DMS 273 (cell line): ENCODE results near the gene TMPRSS2.
"Not testable (repeated sequence)": the region's sequence is repeated elsewhere in the genome, so short reads cannot be mapped to it uniquely, and the experiment has no call there.

Source experiments
- DNase-seq: peaks from one replicate; lab custom pipeline; 2025; ENCODE audit not compliant: unreplicated experiment; lab: John Stamatoyannopoulos, UW

Gene TMPRSS2

GRCh38 chr21:41428311-41428710, 79.6 kb downstream of the TMPRSS2 start:
- DNase-seq = no peak

- DNase-seq = no peak
Observed at GRCh38 chr21:41427556-41427955, 80.4 kb downstream of the TMPRSS2 start.

GRCh38 chr21:41426676-41427404, 81.1 kb downstream of the TMPRSS2 start:
- DNase-seq = no peak

- peak; percentile 45 for DNase-seq
Observed at GRCh38 chr21:41425954-41426675, 81.8 kb downstream of the TMPRSS2 start, which contains the start of gene MX1. TSS of gene MX1 (plus strand) at chr21:41426239. CDS start at chr21:41432071, 5,832 bp downstream.

GRCh38 chr21:41425588-41425953, 82.4 kb downstream of the TMPRSS2 start:
- DNase-seq = no peak

- DNase-seq = not testable (repeated sequence)
Observed at GRCh38 chr21:41423305-41423636, 84.7 kb downstream of the TMPRSS2 start.

GRCh38 chr21:41422546-41423304, 85.2 kb downstream of the TMPRSS2 start:
- no peak for DNase-seq

GRCh38 chr21:41420998-41421397, 87.0 kb downstream of the TMPRSS2 start:
- not testable (repeated sequence) for DNase-seq

GRCh38 chr21:41419921-41420862, 87.8 kb downstream of the TMPRSS2 start:
- peak; percentile 86 for DNase-seq

- DNase-seq = no peak
Observed at GRCh38 chr21:41418956-41419680, 88.8 kb downstream of the TMPRSS2 start.

GRCh38 chr21:41418393-41418792, 89.6 kb downstream of the TMPRSS2 start:
- no peak for DNase-seq

- not testable (repeated sequence) for DNase-seq
Observed at GRCh38 chr21:41417505-41417904, 90.5 kb downstream of the TMPRSS2 start.
